NT2/D1 (cell line): Measurements from ENCODE around the gene PHETA1.

ENCODE experiments used
- SUZ12 ChIP-seq: IDR thresholded peaks from 2 replicates; pipeline ENCODE4 v1.6.1; 2011; ENCODE audit not compliant: insufficient read length, insufficient read depth; ENCODE audit errors: extremely low read depth
- YY1 ChIP-seq: IDR thresholded peaks from 2 replicates; pipeline ENCODE4 v1.6.1; 2011; ENCODE audit not compliant: insufficient read length, insufficient read depth

DNA sequence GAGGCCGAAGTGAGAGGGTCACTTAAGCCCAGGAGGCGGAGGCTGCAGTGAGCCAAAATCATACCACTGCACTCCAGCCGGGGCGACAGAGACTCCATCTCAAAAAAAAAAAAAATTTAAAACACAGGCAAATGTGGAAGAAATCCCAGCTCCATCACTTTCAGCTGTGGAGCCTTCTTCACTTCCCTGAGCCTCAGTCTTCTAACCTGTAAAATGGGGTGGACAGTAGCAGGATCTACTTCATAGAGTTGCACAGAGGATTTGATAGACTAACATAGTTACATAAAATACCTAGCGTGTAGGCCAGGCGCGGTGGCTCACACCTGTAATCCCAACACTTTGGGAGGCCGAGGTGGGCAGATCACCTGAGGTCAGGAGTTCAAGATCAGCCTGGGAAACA lies 26.5 kb downstream of the PHETA1 start:
- TF ChIP-seq SUZ12, result no peak
- TF ChIP-seq YY1, result no peak
